COLO829 (cell line): Measurements from ENCODE around the gene NKPD1.

ENCODE experiments used
- DNase-seq: peaks from one replicate; pipeline ENCODE4 v3.0.0; 2012; ENCODE audit warnings: low spot score

The NKPD1 gene

GRCh38 chr19:45118106-45118505 lies 42.7 kb downstream of the NKPD1 start:
- no peak for DNase-seq

- DNase-seq: no peak
Observed at GRCh38 chr19:45117671-45118070, 43.1 kb downstream of the NKPD1 start.

- DNase-seq: no peak
Observed at GRCh38 chr19:45117167-45117594, 43.6 kb downstream of the NKPD1 start.

GRCh38 chr19:45115809-45116615 lies 44.8 kb downstream of the NKPD1 start:
- DNase-seq: no peak

- no peak for DNase-seq
Observed at GRCh38 chr19:45114116-45114515, 46.7 kb downstream of the NKPD1 start.

- DNase-seq: no peak
Observed at GRCh38 chr19:45113628-45114027, 47.2 kb downstream of the NKPD1 start.

GRCh38 chr19:45112111-45112827 lies 48.5 kb downstream of the NKPD1 start:
- DNase-seq: no peak
